Osteoblast (primary cell): ENCODE data around the gene VPS52. TPM values are rescaled to one million over a fixed set of nuclear protein-coding genes. Genes with fewer than 3 reads are reported as not detected.
A peak's percentile ranks its signal among the peaks of the same experiment; 100 is the strongest.

Experiments used
- DNase-seq: peaks from one replicate; pipeline ENCODE4 v3.0.0; 2011; ENCODE audit warnings: low spot score, mixed read lengths; ENCODE audit not compliant: insufficient read length; ENCODE audit errors: missing footprints
- H2AFZ ChIP-seq: 2 replicates; pipeline ENCODE4 v1.6.0; 2011; ENCODE audit warnings: mild to moderate bottlenecking, low read length
- H3K27ac ChIP-seq: 2 replicates; pipeline ENCODE4 v1.5.1; 2011; ENCODE audit warnings: mild to moderate bottlenecking, low read depth, low read length, moderate library complexity
- H3K27me3 ChIP-seq: 2 replicates; pipeline ENCODE4 v1.6.0; 2012; ENCODE audit warnings: mild to moderate bottlenecking, control low read depth, inconsistent platforms, low read length, moderate library complexity; ENCODE audit not compliant: insufficient read depth
- H3K36me3 ChIP-seq: 2 replicates; pipeline ENCODE4 v1.5.1; 2011; ENCODE audit warnings: mild to moderate bottlenecking, low read length, control low read depth, moderate library complexity; ENCODE audit not compliant: insufficient read depth
- H3K4me1 ChIP-seq: 2 replicates; pipeline ENCODE4 v1.5.1; 2011; ENCODE audit warnings: mild to moderate bottlenecking, low read length, control low read depth, moderate library complexity; ENCODE audit not compliant: insufficient read depth
- H3K4me2 ChIP-seq: 2 replicates; pipeline ENCODE4 v1.6.0; 2011; ENCODE audit warnings: mild to moderate bottlenecking, low read length; ENCODE audit not compliant: insufficient read depth
- H3K4me3 ChIP-seq: fragments of 200-600 bp; sonication (generic); 3 replicates; pipeline ENCODE4 v1.5.1; 2012; ENCODE audit warnings: mild to moderate bottlenecking, low read length, inconsistent platforms; ENCODE audit not compliant: insufficient read depth
- H3K79me2 ChIP-seq: 2 replicates; pipeline ENCODE4 v1.6.0; 2012; ENCODE audit warnings: mild to moderate bottlenecking, low read length, control low read depth, inconsistent platforms; ENCODE audit not compliant: insufficient read depth
- H3K9me3 ChIP-seq: 2 replicates; pipeline ENCODE4 v1.5.1; 2011; ENCODE audit warnings: low read depth, low read length, control low read depth
- H4K20me1 ChIP-seq: 2 replicates; pipeline ENCODE4 v1.6.0; 2012; ENCODE audit warnings: mild to moderate bottlenecking, low read length, control low read depth; ENCODE audit not compliant: insufficient read depth
- CTCF ChIP-seq: IDR thresholded peaks from 2 replicates; pipeline ENCODE4 v1.5.1; 2011; ENCODE audit warnings: mild to moderate bottlenecking, low read depth, low read length, moderate library complexity; ENCODE audit errors: extremely low read depth
- total RNA-seq: library from RNA; depleted of rRNA; stranded (reverse); fragments of >200 nt; gene quantifications from 2 replicates; pipeline ENCODE4 v1.2.3, GENCODE V29; 2012

The VPS52 gene
- total RNA-seq, 1 donor: 42.7 TPM

- H3K4me3 ChIP-seq: peak overlapping the region; percentile 76
- no peaks in the 10 kb centered on the region for H3K79me2 ChIP-seq
- DNase-seq: peak; percentile 88
- H3K4me1 ChIP-seq: peaks cover 10% of the 10 kb centered on the region
- H3K27me3 ChIP-seq: no peaks in the 10 kb centered on the region
- peak overlapping the region; percentile 71 for H2AFZ ChIP-seq
- no peaks in the 10 kb centered on the region for H4K20me1 ChIP-seq
- H3K36me3 ChIP-seq: peaks cover 13% of the 10 kb centered on the region
- TF ChIP-seq CTCF: no peak
- no peaks in the 10 kb centered on the region for H3K9me3 ChIP-seq
- no peak overlapping the region for H3K27ac ChIP-seq
- peak overlapping the region; percentile 82 for H3K4me2 ChIP-seq
Measured at GRCh38 chr6:33213989-33214335, 57.7 kb downstream of the VPS52 start.

GRCh38 chr6:33213166-33213988 lies 58.3 kb downstream of the VPS52 start:
- peak overlapping the region; percentile 82 for H3K4me2 ChIP-seq

GRCh38 chr6:33212857-33213165 lies 58.9 kb downstream of the VPS52 start:
- peaks cover 5% of the 10 kb centered on the region for H3K79me2 ChIP-seq
- peaks cover 12% of the 10 kb centered on the region for H3K4me1 ChIP-seq
- peak; percentile 91 for DNase-seq
- H3K27me3 ChIP-seq: no peaks in the 10 kb centered on the region
- no peak overlapping the region for H2AFZ ChIP-seq
- no peaks in the 10 kb centered on the region for H4K20me1 ChIP-seq
- peaks cover 13% of the 10 kb centered on the region for H3K36me3 ChIP-seq
- TF ChIP-seq CTCF: no peak
- H3K27ac ChIP-seq: peak overlapping the region; percentile 18
- H3K4me2 ChIP-seq: peak overlapping the region; percentile 82
- peak overlapping the region; percentile 76 for H3K4me3 ChIP-seq
- H3K9me3 ChIP-seq: no peaks in the 10 kb centered on the region

More at GRCh38 chr6:33213166-33213988, 58.3 kb downstream of the VPS52 start:
- no peaks in the 10 kb centered on the region for H4K20me1 ChIP-seq
- peak overlapping the region; percentile 18 for H3K27ac ChIP-seq
- TF ChIP-seq CTCF: no peak
- H3K79me2 ChIP-seq: peaks cover 3% of the 10 kb centered on the region
- peak overlapping the region; percentile 76 for H3K4me3 ChIP-seq
- H3K27me3 ChIP-seq: no peaks in the 10 kb centered on the region
- peaks cover 13% of the 10 kb centered on the region for H3K36me3 ChIP-seq
- peak; percentile 88 for DNase-seq
- peak overlapping the region; percentile 71 for H2AFZ ChIP-seq
- H3K4me1 ChIP-seq: peaks cover 12% of the 10 kb centered on the region
- no peaks in the 10 kb centered on the region for H3K9me3 ChIP-seq

GRCh38 chr6:33211666-33212422 lies 59.8 kb downstream of the VPS52 start:
- Histone ChIP-seq H3K4me3 (no peak overlapping the region), H3K36me3 (peaks cover 13% of the 10 kb centered on the region), H4K20me1 (no peaks in the 10 kb centered on the region), H3K4me1 (peaks cover 13% of the 10 kb centered on the region), H3K9me3 (no peaks in the 10 kb centered on the region), H2AFZ (no peak overlapping the region), H3K27ac (no peak overlapping the region), H3K79me2 (peaks cover 10% of the 10 kb centered on the region), H3K27me3 (no peaks in the 10 kb centered on the region), H3K4me2 (no peak overlapping the region)
- peak; percentile 76 for DNase-seq
- TF ChIP-seq CTCF: no peak
